Stimulated activated naive CD4-positive, alpha-beta T cell (primary cell): ENCODE results near the gene TFB2M.

Experiments
- DNase-seq, 6 experiments: peaks; one replicate each; lab custom pipeline; 2025; lab: John Stamatoyannopoulos, UW

Gene TFB2M

GRCh38 chr1:246513619-246514343, 52.3 kb downstream of the TFB2M start:
- DNase-seq = no peak

DNA sequence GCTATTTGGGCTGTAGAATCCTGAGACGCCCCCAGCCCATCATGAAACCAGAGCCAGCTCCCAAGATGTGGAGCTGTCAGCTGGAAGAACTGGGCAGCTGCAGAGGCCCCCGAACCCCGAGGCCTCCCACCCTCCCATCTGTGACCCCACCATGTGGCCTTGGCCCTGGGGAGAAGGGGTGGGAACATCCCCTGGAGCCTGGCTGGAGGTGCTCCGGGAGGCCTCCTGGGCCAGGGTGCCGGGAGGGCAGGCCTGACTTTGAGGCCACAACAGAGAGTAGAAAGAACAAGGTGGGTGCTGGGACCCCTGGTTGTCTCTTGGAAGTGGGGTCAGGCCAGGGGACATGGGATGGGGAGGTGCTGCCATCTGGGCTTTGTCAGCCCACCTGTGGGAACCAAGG, 53.0 kb downstream of the TFB2M start:
- DNase-seq = no peak

DNA sequence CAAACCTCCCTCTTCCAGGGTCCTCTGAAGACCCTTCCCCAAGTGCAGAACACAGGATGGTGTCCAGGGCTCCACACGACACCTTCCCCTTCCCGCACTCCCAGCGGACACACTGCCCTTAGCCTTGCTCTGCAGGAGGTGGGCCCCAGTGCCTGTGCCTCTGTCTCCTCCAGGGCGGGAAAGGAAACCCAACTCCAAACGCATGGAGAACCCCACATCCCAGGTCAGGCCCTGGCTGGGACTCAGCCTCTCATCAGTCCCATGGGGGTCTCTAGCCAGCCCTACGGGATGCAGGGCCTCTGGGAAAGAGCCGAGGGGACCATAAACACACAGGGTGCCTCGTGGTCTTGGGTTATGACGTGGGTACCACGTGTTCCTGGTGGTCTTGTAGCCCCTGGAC, 53.4 kb downstream of the TFB2M start:
- no peak for DNase-seq

DNA sequence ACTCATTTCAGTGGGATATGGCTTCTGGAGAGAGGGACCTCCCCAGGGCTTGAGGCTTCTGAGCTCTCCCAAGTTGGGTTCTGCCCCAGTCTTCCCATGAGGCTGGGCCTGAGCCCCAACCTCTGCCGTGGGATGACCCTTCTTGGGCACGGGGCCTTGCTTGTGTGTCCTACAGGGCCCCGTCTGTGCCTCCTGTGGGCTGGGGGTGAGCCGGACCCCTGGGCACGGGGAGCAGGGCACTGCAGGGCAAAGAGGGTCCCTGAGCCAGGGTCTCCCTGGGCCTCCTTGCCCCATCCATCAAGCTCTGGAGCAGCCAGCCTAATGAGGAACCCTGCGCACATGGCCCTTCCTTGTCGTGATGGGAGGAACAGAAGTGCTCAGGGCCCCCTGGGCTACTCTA, 53.8 kb downstream of the TFB2M start:
- DNase-seq = no peak

GRCh38 chr1:246511203-246511602, 54.9 kb downstream of the TFB2M start:
- no peak for DNase-seq

- DNase-seq = no peak
Observed at GRCh38 chr1:246510147-246511030, 55.7 kb downstream of the TFB2M start.

DNA sequence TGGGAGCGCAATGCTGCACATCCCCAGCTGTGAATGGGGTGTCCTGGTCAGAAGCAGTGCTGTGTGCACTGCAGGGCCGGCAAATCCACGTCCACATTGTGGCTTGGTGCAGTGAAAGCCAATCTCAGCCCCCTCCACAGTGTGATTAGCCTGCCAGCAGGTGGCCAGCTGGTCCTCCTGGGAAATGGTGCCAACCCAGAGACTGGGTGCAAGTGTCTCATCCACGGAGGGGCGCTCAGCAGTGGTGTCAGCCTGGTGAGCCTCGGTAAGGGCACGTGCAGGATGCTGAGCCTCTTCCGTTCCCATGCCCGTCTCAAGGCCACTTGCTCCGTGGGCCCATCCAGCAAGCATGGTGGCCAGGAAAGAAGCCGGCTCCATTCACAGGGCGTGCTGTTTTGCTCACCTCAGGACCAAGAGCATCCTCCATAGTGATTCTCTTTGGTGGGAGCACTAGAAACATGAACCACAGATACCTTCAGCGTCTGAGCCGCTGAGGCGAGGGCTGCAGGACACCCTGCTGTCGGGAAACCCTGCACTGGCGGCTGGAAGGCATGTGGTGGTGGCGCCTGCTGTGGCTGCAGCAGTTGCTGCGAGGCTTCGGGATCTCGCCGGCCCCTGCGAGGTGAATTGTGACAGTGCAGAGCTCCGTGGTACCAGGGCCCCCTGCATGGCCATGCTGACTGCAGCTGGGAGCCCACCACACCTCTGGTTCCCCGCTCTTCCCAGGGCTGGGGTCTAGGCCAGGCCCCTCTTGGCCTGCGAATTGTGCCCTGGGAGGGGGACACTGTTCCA, 57.0 kb downstream of the TFB2M start:
- no peak for DNase-seq

- peak; percentile 65 to 85 (median 76) for DNase-seq
Observed at GRCh38 chr1:246506674-246507481, 59.2 kb downstream of the TFB2M start, which contains the start of gene SMYD3. Gene SMYD3, minus strand, starts transcription at chr1:246507279.

- no peak for DNase-seq
Observed at GRCh38 chr1:246506367-246506673, 59.7 kb downstream of the TFB2M start.

DNA sequence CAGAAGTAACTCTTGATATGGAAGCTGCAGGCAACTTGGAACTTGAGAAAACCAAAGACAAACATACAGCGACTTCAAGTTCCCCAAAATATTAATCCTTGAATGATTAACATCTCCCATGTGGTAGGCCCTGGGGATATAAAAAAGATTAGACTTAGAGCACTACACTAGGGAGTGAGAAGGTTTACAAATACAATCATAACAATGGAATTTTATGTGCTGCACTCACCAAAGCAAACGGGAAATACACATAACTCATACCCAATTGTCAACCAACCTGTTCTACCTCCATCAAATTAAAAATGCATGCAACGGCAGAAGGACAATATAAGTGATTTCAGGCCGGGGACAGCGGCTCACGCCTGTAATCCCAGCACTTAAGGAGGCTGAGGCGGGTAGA, 62.7 kb downstream of the TFB2M start:
- no peak for DNase-seq

DNA sequence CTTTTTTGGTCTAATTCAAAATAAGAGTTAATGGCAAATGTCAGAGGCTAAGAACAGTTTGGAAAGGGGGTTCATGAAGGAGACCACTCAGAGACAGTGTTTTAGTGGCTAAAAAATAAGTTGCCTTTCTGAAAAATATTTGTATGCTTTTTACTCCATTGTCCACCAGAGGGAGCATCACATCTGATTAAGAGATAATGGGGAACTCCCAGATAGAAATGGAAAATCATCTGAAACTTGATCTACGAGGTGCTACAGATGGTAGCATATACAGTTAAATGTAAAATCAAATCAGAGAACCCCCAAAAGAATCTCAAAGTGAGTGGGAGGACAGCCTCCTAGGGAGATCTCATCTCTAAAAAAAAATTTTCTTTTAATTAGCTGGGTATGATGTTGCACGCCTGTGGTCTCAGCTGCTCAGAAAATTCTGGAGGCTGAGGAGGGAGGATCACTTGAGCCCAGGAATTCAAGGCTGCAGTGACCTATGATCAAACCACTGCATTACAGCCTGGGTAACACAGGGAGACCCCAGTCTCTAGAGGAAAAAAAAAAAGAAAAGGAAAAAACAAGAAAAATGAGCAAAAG, 68.6 kb downstream of the TFB2M start:
- peak in 3 of 6 experiments; percentile 38 to 72 (median 71) for DNase-seq

GRCh38 chr1:246492611-246493245, 73.3 kb downstream of the TFB2M start:
- peak in 2 of 6 experiments; percentile 9 for DNase-seq

DNA sequence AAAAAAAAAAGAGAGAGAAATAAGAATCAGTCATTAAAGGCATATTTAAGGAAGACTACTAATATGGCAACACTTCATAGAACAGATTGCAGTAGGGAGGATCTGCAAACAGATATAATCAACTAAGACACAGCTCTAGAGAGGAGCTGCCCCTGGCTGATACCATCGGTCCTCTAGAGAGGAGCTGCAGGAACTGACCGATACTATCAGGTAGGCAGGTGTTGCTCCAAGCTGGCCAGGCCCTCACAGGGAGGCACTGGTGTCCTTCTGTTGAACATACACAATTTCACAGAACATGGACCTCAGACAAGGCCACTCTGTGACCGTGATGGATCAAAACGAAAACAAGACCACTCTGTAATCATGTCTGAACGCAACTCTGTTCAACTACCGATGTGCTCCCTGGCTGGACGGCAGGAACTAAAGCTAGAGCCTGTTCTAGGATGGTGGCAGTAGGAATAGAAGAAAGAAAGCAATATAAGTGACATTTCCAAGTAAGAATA, 74.5 kb downstream of the TFB2M start:
- no peak for DNase-seq
